Retina (tissue), 1 donor: Measurements from ENCODE around the gene ENPP1.

Experiments
- DNase-seq: peaks from one replicate; pipeline ENCODE4 v3.0.0-alpha.2; 2016

ENPP1 gene

GRCh38 chr6:131787766-131788712, 19.8 kb upstream of the ENPP1 start:
- DNase-seq = peak; percentile 6

GRCh38 chr6:131789219-131789618, 18.6 kb upstream of the ENPP1 start:
- no peak for DNase-seq

GRCh38 chr6:131791476-131791875, 16.3 kb upstream of the ENPP1 start:
- DNase-seq = no peak

- DNase-seq = no peak
These were observed 15.7 kb upstream of the ENPP1 start for GRCh38 chr6:131792091-131792496.

GRCh38 chr6:131795366-131795765, 12.5 kb upstream of the ENPP1 start:
- DNase-seq = no peak

GRCh38 chr6:131802347-131802746, 5.5 kb upstream of the ENPP1 start:
- no peak for DNase-seq

GRCh38 chr6:131803007-131803769, 4.6 kb upstream of the ENPP1 start:
- no peak for DNase-seq

- no peak for DNase-seq
These were observed 3.7 kb upstream of the ENPP1 start for GRCh38 chr6:131804131-131804530.

GRCh38 chr6:131807321-131807643, 538 bp upstream of the ENPP1 start:
- DNase-seq = no peak

GRCh38 chr6:131808460-131809269, 845 bp downstream of the ENPP1 start:
- no peak for DNase-seq

GRCh38 chr6:131811500-131811899, 3.7 kb downstream of the ENPP1 start:
- no peak for DNase-seq

- no peak for DNase-seq
These were observed 6.2 kb downstream of the ENPP1 start for GRCh38 chr6:131813991-131814390.

GRCh38 chr6:131816869-131817268, 9.0 kb downstream of the ENPP1 start:
- DNase-seq = no peak

- DNase-seq = no peak
These were observed 11.8 kb downstream of the ENPP1 start for GRCh38 chr6:131819572-131820124.

- no peak for DNase-seq
These were observed 13.4 kb downstream of the ENPP1 start for GRCh38 chr6:131821010-131821807.

GRCh38 chr6:131822119-131822518, 14.3 kb downstream of the ENPP1 start:
- DNase-seq = no peak

- no peak for DNase-seq
These were observed 15.6 kb downstream of the ENPP1 start for GRCh38 chr6:131823276-131823902.

GRCh38 chr6:131825946-131826345, 18.1 kb downstream of the ENPP1 start:
- DNase-seq = no peak

- no peak for DNase-seq
These were observed 20.3 kb downstream of the ENPP1 start for GRCh38 chr6:131828080-131828479.

GRCh38 chr6:131828951-131829350, 21.1 kb downstream of the ENPP1 start:
- DNase-seq = no peak

- no peak for DNase-seq
These were observed 23.6 kb downstream of the ENPP1 start for GRCh38 chr6:131831392-131831791.

- DNase-seq = no peak
These were observed 24.1 kb downstream of the ENPP1 start for GRCh38 chr6:131831886-131832285.
